PC-3 (cell line): Measurements from ENCODE around the gene PAQR4. TPM values are rescaled to one million over a fixed set of nuclear protein-coding genes. Genes with fewer than 3 reads are reported as not detected.

Source experiments
- ATAC-seq: fragments of 200-7000 bp; cut with Tn5 transposase; 2 replicates; pipeline ENCODE4 v1.9.1; 2020; ENCODE audit warnings: mild to moderate bottlenecking, moderate library complexity
- BruUV-seq: library from RNA; stranded (reverse); fragments of 400-500 nt; replicated peaks from 2 replicates; lab custom pipeline; 2021; lab: Mats Ljungman, UMichigan
- CTCF ChIA-PET: fragments of 300-600 bp; sonication (Branson Sonifier 250); formaldehyde crosslinking; loops from one replicate; lab custom pipeline; 2022; ENCODE audit warnings: antibody characterized with exemption; lab: Charles Lee
- POLR2A ChIA-PET: fragments of 300-600 bp; sonication (Branson Sonifier 250); formaldehyde crosslinking; loops from one replicate; lab custom pipeline; 2022; ENCODE audit warnings: antibody characterized with exemption; ENCODE audit not compliant: unreplicated experiment; lab: Charles Lee
- DNase-seq: peaks from one replicate; pipeline ENCODE4 v3.0.0-alpha.2; 2015
- H2AFZ ChIP-seq: fragments of 300-600 bp; sonication (generic); 2 replicates; pipeline ENCODE4 v1.6.0; 2016; ENCODE audit warnings: antibody characterized with exemption, low read length
- H3F3A ChIP-seq: fragments of 300-600 bp; sonication (generic); one replicate; pipeline ENCODE4 v1.6.0; 2017; ENCODE audit warnings: antibody characterized with exemption, low read length, control low read depth, mild to moderate bottlenecking; ENCODE audit not compliant: unreplicated experiment
- H3K27ac ChIP-seq: fragments of 300-600 bp; sonication (generic); 2 replicates; pipeline ENCODE4 v1.5.1; 2016; ENCODE audit warnings: mild to moderate bottlenecking, low read length
- H3K27me3 ChIP-seq: fragments of 300-600 bp; sonication (generic); 2 replicates; pipeline ENCODE4 v1.6.1; 2016; ENCODE audit warnings: low read length, mixed read lengths
- H3K36me3 ChIP-seq: fragments of 300-600 bp; sonication (generic); 2 replicates; pipeline ENCODE4 v1.6.1; 2016; ENCODE audit warnings: low read depth, mixed run types, low read length, mixed read lengths
- H3K4me1 ChIP-seq: fragments of 300-600 bp; sonication (generic); 2 replicates; pipeline ENCODE4 v1.5.1; 2016; ENCODE audit warnings: low read length; ENCODE audit not compliant: insufficient read depth
- H3K4me2 ChIP-seq: fragments of 300-600 bp; sonication (generic); 2 replicates; pipeline ENCODE4 v1.6.0; 2016; ENCODE audit warnings: low read length
- H3K4me3 ChIP-seq: fragments of 300-600 bp; sonication (generic); 2 replicates; pipeline ENCODE4 v1.5.1; 2016; ENCODE audit warnings: mild to moderate bottlenecking, low read length, mixed read lengths
- H3K79me2 ChIP-seq: fragments of 300-600 bp; sonication (generic); 2 replicates; pipeline ENCODE4 v1.6.1; 2017; ENCODE audit warnings: low read length, mixed read lengths
- H3K9ac ChIP-seq: fragments of 300-600 bp; sonication (generic); 2 replicates; pipeline ENCODE4 v1.6.0; 2016; ENCODE audit warnings: mild to moderate bottlenecking, low read length
- H3K9me2 ChIP-seq: fragments of 300-600 bp; sonication (generic); replicated peaks from 2 replicates; pipeline ENCODE4 v1.6.1; 2016; ENCODE audit warnings: mixed run types, low read length, mixed read lengths
- H3K9me3 ChIP-seq: fragments of 300-600 bp; sonication (generic); 2 replicates; pipeline ENCODE4 v1.6.1; 2016; ENCODE audit warnings: low read length, mixed read lengths
- H4K20me1 ChIP-seq: fragments of 300-600 bp; sonication (generic); 2 replicates; pipeline ENCODE4 v1.6.1; 2016; ENCODE audit warnings: low read length, mixed read lengths
- EZH2 ChIP-seq: fragments of 300-600 bp; sonication (generic); IDR thresholded peaks from one replicate; pipeline ENCODE4 v1.6.1; 2017; ENCODE audit warnings: antibody characterized with exemption, mild to moderate bottlenecking, low read length; ENCODE audit not compliant: unreplicated experiment
- EZH2phosphoT487 ChIP-seq: fragments of 300-600 bp; sonication (generic); IDR thresholded peaks from 2 replicates; pipeline ENCODE4 v1.6.1; 2018; ENCODE audit warnings: mild to moderate bottlenecking, antibody characterized with exemption, low read length, borderline replicate concordance
- intact Hi-C: fragments of 100-400 bp; cut with micrococcal nuclease; formaldehyde crosslinking; loops from 2 replicates; pipeline ENCODE4 v1.9.0; 2023
- total RNA-seq: library from RNA; depleted of rRNA; stranded (reverse); fragments of >200 nt; gene quantifications from 2 replicates; pipeline ENCODE4 v1.2.3, GENCODE V29; 2014
- TF ChIP-seq, protein P1 (sequence below): fragments of 300-600 bp; sonication (generic); conservative IDR thresholded peaks from 2 replicates; pipeline ENCODE4 v1.5.1; 2017; ENCODE audit warnings: antibody characterized with exemption, low read depth, mild to moderate bottlenecking, low read length

Gene PAQR4
- total RNA-seq, 1 experiment from 2014 or later: 37.9 TPM

DNA sequence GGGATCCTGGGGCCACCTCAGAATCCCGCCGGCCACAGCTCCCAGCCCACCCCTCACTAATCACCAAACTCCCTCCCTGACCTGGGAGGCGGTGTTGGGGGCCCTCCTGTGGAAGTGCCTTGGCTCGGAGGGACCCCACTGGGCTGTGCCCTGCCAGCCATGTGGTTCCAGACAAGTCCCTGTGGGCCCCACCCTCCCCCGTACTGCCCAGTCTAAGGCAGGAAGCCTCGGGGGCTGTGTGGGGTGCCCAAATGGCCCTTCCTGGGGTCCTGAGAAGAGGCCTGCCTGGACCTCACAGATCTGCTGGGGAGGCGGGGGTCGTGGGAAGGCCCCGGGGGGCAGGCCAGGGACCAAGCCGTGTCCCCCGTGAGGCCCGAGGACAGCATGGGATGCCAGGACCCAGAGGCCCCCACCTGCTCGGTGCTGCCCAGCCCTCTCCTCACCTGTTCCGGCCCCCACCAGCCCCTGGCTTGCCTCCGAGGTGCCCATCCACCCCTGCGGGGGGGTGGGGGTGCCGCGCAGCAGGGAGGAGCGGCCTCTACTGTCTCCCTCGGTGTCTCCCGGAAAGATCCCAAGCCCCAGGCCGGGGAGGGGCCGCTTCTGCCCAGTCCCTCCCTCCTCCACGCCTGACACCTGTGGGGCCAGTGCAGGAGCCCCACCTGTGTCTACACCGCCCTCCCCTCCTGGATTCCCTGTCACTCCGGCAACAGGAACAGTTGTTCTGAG, 14.3 kb upstream of the PAQR4 start:
- no peak overlapping the region for H2AFZ ChIP-seq
- H3K4me1 ChIP-seq: 0 out of 2 replicates have a peak, but pooled peaks cover 5% of the 10 kb centered on the region
- ChIA-PET POLR2A (no interaction called here), CTCF (no interaction called here)
- H3K27me3 ChIP-seq: no peaks in the 10 kb centered on the region
- DNase-seq (no peak), ATAC-seq (no peak)
- no peaks in the 10 kb centered on the region for H3K36me3 ChIP-seq
- no peak overlapping the region for H3K9ac ChIP-seq
- intact Hi-C loops: no loop called here
- H3K4me2 ChIP-seq: no peak overlapping the region
- H3K9me3 ChIP-seq: no peaks in the 10 kb centered on the region
- BruUV-seq: no TSS peak
- no peak overlapping the region for H3K4me3 ChIP-seq
- no peak overlapping the region for H3K27ac ChIP-seq
- TF ChIP-seq EZH2phosphoT487 (no peak), EZH2 (no peak)
- TF ChIP-seq, protein P1, sequence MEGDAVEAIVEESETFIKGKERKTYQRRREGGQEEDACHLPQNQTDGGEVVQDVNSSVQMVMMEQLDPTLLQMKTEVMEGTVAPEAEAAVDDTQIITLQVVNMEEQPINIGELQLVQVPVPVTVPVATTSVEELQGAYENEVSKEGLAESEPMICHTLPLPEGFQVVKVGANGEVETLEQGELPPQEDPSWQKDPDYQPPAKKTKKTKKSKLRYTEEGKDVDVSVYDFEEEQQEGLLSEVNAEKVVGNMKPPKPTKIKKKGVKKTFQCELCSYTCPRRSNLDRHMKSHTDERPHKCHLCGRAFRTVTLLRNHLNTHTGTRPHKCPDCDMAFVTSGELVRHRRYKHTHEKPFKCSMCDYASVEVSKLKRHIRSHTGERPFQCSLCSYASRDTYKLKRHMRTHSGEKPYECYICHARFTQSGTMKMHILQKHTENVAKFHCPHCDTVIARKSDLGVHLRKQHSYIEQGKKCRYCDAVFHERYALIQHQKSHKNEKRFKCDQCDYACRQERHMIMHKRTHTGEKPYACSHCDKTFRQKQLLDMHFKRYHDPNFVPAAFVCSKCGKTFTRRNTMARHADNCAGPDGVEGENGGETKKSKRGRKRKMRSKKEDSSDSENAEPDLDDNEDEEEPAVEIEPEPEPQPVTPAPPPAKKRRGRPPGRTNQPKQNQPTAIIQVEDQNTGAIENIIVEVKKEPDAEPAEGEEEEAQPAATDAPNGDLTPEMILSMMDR: no peak
- no peaks in the 10 kb centered on the region for H4K20me1 ChIP-seq
- no peaks in the 10 kb centered on the region for H3F3A ChIP-seq
- no peaks in the 10 kb centered on the region for H3K9me2 ChIP-seq
- H3K79me2 ChIP-seq: no peaks in the 10 kb centered on the region

DNA sequence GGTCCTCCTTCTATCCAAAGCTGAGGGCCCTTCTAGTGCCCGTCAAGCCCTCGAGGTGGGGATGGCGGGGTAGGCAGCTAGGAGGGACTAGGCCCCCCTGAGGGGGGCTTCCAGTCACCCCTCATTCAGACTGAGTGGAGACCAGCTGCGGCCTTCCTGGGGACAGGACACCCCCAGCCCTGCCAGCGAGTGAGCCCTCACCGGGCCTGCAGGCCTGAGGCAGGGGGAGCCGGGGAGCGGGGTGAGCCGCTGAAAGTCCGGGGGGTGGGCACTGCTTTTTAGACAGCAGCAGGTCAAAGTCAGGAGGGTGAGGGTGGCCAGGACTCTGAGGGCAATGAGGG, 13.7 kb upstream of the PAQR4 start:
- no peaks in the 10 kb centered on the region for H3F3A ChIP-seq
- H3K4me1 ChIP-seq: 0 out of 2 replicates have a peak, but pooled peaks cover 5% of the 10 kb centered on the region
- H4K20me1 ChIP-seq: no peaks in the 10 kb centered on the region
- no peak for DNase-seq
- H3K79me2 ChIP-seq: no peaks in the 10 kb centered on the region
- intact Hi-C loops: no loop called here
- no peaks in the 10 kb centered on the region for H3K36me3 ChIP-seq
- H3K27me3 ChIP-seq: no peaks in the 10 kb centered on the region
- no peak overlapping the region for H2AFZ ChIP-seq
- no peak overlapping the region for H3K27ac ChIP-seq
- H3K4me2 ChIP-seq: no peak overlapping the region
- ChIA-PET POLR2A (no interaction called here), CTCF (no interaction called here)
- no TSS peak for BruUV-seq
- H3K9me3 ChIP-seq: no peaks in the 10 kb centered on the region
- ATAC-seq: no peak
- no peak overlapping the region for H3K4me3 ChIP-seq
- TF ChIP-seq, protein P1: no peak
- TF ChIP-seq EZH2phosphoT487: no peak
- TF ChIP-seq EZH2: no peak
- H3K9me2 ChIP-seq: no peaks in the 10 kb centered on the region
- no peak overlapping the region for H3K9ac ChIP-seq
